ENCODE measurements around the gene CIRBP. TPM values are rescaled to one million over a fixed set of nuclear protein-coding genes. Genes with fewer than 3 reads are reported as not detected.
A peak's percentile ranks its signal among the peaks of the same experiment; 100 is the strongest.

Gene CIRBP
- total RNA-seq, 1 donor from 2014 or later, result 399 TPM

- H3K36me3 Mint-ChIP-seq (ENCODE audit: low read depth), result peaks cover 40% of the 10 kb centered on the region
- peaks cover 52% of the 10 kb centered on the region for H3K4me1 Mint-ChIP-seq
- H3K27ac Mint-ChIP-seq, result peak overlapping the region; percentile 82
- ChIA-PET POLR2A (interaction anchor here (0.6 to 4.8 kb wide), 17 partner anchors 10 to 786 kb away, joined by 3 to 283 read pairs (median 6); partner anchors contain the start of genes ARHGAP45, CIRBP and FAM174C), CTCF (interaction anchor here (0.7 to 2.2 kb wide), 4 partner anchors 9 to 22 kb away, joined by 3 to 26 read pairs (median 12); partner anchors contain the start of gene FAM174C)
- intact Hi-C loops (cut with micrococcal nuclease), result loop anchor here (1.0 kb wide), 1 partner anchor 8 kb away; no protein-coding TSS in a partner anchor
- no peak for ATAC-seq (ENCODE audit: low read depth)
- no peak for DNase-seq
- H3K4me3 Mint-ChIP-seq, result peak overlapping the region; percentile 69
- no peaks in the 10 kb centered on the region for H3K27me3 Mint-ChIP-seq
- TF ChIP-seq, protein P1, sequence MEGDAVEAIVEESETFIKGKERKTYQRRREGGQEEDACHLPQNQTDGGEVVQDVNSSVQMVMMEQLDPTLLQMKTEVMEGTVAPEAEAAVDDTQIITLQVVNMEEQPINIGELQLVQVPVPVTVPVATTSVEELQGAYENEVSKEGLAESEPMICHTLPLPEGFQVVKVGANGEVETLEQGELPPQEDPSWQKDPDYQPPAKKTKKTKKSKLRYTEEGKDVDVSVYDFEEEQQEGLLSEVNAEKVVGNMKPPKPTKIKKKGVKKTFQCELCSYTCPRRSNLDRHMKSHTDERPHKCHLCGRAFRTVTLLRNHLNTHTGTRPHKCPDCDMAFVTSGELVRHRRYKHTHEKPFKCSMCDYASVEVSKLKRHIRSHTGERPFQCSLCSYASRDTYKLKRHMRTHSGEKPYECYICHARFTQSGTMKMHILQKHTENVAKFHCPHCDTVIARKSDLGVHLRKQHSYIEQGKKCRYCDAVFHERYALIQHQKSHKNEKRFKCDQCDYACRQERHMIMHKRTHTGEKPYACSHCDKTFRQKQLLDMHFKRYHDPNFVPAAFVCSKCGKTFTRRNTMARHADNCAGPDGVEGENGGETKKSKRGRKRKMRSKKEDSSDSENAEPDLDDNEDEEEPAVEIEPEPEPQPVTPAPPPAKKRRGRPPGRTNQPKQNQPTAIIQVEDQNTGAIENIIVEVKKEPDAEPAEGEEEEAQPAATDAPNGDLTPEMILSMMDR (IDR thresholded peaks at IDR 0.05), result no peak
- H3K9me3 Mint-ChIP-seq, result no peaks in the 10 kb centered on the region
Measured at GRCh38 chr19:1253514-1254080, 15.5 kb upstream of the CIRBP start.

DNA sequence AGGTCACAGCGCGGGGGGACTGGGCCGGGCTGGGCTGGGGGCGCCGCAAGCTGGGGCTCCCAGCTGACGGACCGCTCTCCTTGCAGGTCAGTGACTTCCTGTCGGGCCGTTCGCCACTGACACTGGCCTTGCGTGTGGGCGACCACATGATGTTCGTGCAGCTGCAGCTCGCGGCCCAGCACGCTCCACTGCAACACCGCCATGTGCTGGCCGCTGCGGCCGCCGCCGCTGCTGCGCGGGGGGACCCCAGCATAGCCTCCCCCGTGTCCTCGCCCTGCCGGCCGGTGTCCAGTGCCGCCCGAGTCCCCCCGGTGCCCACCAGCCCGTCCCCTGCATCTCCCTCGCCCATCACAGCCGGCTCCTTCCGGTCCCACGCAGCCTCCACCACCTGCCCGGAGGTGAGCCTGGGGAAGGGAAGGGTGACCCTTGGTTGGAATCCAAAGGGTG is 15.0 kb upstream of the CIRBP start:
- TF ChIP-seq, protein P1 (IDR thresholded peaks at IDR 0.05), result no peak
- H3K4me3 Mint-ChIP-seq, result no peak overlapping the region
- H3K27ac Mint-ChIP-seq, result no peak overlapping the region
- ChIA-PET POLR2A (interaction anchor here (1.5 to 4.8 kb wide), 5 partner anchors 10 to 226 kb away, joined by 10 to 283 read pairs (median 31); partner anchors contain the start of gene CIRBP), CTCF (interaction anchor here (1.9 to 3.1 kb wide), 3 partner anchors 10 to 13 kb away, joined by 8 to 26 read pairs (median 14); no protein-coding TSS in a partner anchor)
- no peaks in the 10 kb centered on the region for H3K27me3 Mint-ChIP-seq
- ATAC-seq (ENCODE audit: low read depth), result no peak
- peaks cover 40% of the 10 kb centered on the region for H3K36me3 Mint-ChIP-seq (ENCODE audit: low read depth)
- H3K4me1 Mint-ChIP-seq, result peaks cover 57% of the 10 kb centered on the region
- H3K9me3 Mint-ChIP-seq, result no peaks in the 10 kb centered on the region
- no peak for DNase-seq
- intact Hi-C loops (cut with micrococcal nuclease), result no loop called here

DNA sequence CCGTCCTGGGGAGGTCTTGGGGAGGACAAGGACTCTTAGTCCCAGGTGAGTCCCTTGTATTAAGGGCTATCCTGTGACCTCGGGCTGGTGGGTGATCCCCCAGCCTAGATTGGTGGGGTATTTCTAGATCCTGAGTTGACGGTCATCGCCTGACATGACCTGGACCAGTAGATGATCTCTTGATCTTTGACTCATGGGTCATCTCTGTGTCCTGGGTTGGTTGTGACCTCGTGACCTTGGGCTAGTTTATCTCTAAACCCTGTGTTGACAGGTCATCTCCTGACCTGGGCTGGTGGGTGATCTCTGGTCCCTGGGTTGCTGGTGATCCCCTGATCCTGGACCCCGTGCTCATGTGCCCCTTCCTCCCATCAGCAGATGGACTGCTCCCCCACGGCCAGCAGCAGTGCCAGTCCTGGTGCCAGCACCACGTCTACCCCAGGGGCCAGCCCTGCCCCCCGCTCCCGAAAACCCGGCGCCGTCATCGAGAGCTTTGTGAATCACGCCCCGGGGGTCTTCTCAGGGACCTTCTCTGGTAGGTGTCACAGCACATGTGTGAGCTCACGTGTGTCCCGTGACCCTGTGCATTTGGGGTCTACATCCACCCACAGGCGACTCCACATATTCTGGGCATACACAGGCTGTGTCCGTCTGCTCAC is 14.5 kb upstream of the CIRBP start:
- Mint-ChIP-seq H3K4me3 (peak overlapping the region; percentile 19), H3K36me3 (ENCODE audit: low read depth) (peaks cover 40% of the 10 kb centered on the region), H3K27ac (peak overlapping the region; percentile 41), H3K27me3 (no peaks in the 10 kb centered on the region), H3K9me3 (no peaks in the 10 kb centered on the region), H3K4me1 (peaks cover 63% of the 10 kb centered on the region)
- intact Hi-C loops (cut with micrococcal nuclease), result no loop called here
- DNase-seq, result no peak
- POLR2A ChIA-PET, result interaction anchor here (1.2 to 4.8 kb wide), 4 partner anchors 9 to 19 kb away, joined by 4 to 139 read pairs (median 10); partner anchors contain the start of gene CIRBP
- CTCF ChIA-PET, result interaction anchor here (2.2 to 3.1 kb wide), 2 partner anchors 11 to 12 kb away, joined by 8 to 26 read pairs; no protein-coding TSS in a partner anchor
- TF ChIP-seq, protein P1 (IDR thresholded peaks at IDR 0.05), result no peak
- no peak for ATAC-seq (ENCODE audit: low read depth)

GRCh38 chr19:1255186-1256161 is 13.7 kb upstream of the CIRBP start:
- no peak overlapping the region for H3K4me3 Mint-ChIP-seq
- no peaks in the 10 kb centered on the region for H3K9me3 Mint-ChIP-seq
- peaks cover 68% of the 10 kb centered on the region for H3K4me1 Mint-ChIP-seq
- DNase-seq, result no peak
- intact Hi-C loops (cut with micrococcal nuclease), result no loop called here
- H3K27ac Mint-ChIP-seq, result peak overlapping the region; percentile 41
- no peaks in the 10 kb centered on the region for H3K27me3 Mint-ChIP-seq
- TF ChIP-seq, protein P1 (IDR thresholded peaks at IDR 0.05), result no peak
- H3K36me3 Mint-ChIP-seq (ENCODE audit: low read depth), result peaks cover 40% of the 10 kb centered on the region
- CTCF ChIA-PET, result interaction anchor here (1.7 to 3.1 kb wide), 2 partner anchors 11 kb away, joined by 4 to 8 read pairs; no protein-coding TSS in a partner anchor
- no peak for ATAC-seq (ENCODE audit: low read depth)
- POLR2A ChIA-PET, result interaction anchor here (1.2 to 4.8 kb wide), 6 partner anchors 8 to 19 kb away, joined by 4 to 139 read pairs (median 6); partner anchors contain the start of gene CIRBP

Measured in activated B cell treated with CpG ODN at 0.5 μM for 24 hours (primary cell).